Loucy (cell line): ENCODE results near the gene RCOR2.

ENCODE experiments used
- CTCF ChIP-seq: fragments of 200-600 bp; sonication (generic); conservative IDR thresholded peaks from 2 replicates; pipeline ENCODE4 v1.5.1; 2014; ENCODE audit warnings: mild to moderate bottlenecking, antibody characterized with exemption, low read length
- EZH2phosphoT487 ChIP-seq: fragments of 200-600 bp; IDR thresholded peaks from 2 replicates; pipeline ENCODE4 v1.6.1; 2018; ENCODE audit warnings: antibody characterized with exemption, mild to moderate bottlenecking, moderate library complexity, borderline replicate concordance

- no peak for TF ChIP-seq CTCF
- no peak for TF ChIP-seq EZH2phosphoT487
Observed at GRCh38 chr11:63877658-63878241, 39.2 kb downstream of the RCOR2 start.
